ENCODE data around the gene GCC1. TPM values are rescaled to one million over a fixed set of nuclear protein-coding genes. Genes with fewer than 3 reads are reported as not detected.

The GCC1 gene
- total RNA-seq, 2 donors from 2014 or later, result 18.6 to 21.4 TPM

DNA sequence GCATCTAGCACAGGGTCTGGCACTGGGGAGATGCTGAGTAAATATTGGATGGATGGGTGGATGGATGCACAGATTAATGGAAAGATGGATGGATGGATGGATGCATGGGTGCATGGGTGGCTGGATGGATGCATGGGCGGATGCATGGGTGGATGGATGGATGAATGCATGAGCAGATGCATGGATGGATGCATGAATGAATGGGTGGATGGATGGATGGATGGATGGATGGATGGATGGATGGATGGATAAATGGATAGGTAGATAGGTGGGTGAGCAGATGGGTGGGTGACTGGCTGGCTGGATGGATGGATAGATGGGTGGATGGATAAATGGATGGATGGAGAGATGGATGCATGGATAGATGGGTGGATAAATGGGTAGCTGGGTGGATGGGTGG is 26.9 kb upstream of the GCC1 start:
- TF ChIP-seq, protein P1, sequence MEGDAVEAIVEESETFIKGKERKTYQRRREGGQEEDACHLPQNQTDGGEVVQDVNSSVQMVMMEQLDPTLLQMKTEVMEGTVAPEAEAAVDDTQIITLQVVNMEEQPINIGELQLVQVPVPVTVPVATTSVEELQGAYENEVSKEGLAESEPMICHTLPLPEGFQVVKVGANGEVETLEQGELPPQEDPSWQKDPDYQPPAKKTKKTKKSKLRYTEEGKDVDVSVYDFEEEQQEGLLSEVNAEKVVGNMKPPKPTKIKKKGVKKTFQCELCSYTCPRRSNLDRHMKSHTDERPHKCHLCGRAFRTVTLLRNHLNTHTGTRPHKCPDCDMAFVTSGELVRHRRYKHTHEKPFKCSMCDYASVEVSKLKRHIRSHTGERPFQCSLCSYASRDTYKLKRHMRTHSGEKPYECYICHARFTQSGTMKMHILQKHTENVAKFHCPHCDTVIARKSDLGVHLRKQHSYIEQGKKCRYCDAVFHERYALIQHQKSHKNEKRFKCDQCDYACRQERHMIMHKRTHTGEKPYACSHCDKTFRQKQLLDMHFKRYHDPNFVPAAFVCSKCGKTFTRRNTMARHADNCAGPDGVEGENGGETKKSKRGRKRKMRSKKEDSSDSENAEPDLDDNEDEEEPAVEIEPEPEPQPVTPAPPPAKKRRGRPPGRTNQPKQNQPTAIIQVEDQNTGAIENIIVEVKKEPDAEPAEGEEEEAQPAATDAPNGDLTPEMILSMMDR (IDR thresholded peaks at IDR 0.05), result no peak
- no peaks in the 10 kb centered on the region for H3K36me3 ChIP-seq
- H3K9ac ChIP-seq (ENCODE audit: low read depth in 2 of 2, low read length in 2 of 2), result no peak overlapping the region
- intact Hi-C loops (cut with DNase I), result no loop called here
- DNase-seq, result no peak
- no peaks in the 10 kb centered on the region for H3K27me3 ChIP-seq
- no peaks in the 10 kb centered on the region for H3K9me3 ChIP-seq
- no peak overlapping the region for H3K4me3 ChIP-seq
- no peak overlapping the region for H3K27ac ChIP-seq
- no peaks in the 10 kb centered on the region for H3K4me1 ChIP-seq

DNA sequence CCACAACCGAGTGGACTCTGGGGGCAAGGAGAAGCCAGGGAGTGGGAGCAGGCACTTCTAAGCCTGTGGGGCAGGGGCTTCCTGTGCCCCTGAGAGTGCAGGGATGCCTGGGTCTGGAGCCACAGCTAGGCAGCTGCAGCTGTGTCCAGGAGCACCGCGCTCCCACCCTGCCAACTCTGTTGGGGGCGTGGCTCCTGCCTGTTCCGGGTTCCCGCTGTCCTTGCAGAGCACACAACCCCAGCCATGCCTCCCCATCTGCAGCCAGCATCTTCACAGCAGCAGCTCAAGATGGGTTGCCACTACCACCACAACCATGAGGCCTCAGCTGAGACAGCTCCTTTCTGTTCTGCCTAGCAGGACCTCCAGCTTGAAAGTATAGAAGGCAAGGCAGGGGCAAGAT is 23.9 kb upstream of the GCC1 start:
- no peak overlapping the region for H3K4me3 ChIP-seq
- no peaks in the 10 kb centered on the region for H3K27me3 ChIP-seq
- H3K9me3 ChIP-seq, result no peaks in the 10 kb centered on the region
- TF ChIP-seq, protein P1 (IDR thresholded peaks at IDR 0.05), result no peak
- H3K4me1 ChIP-seq, result no peaks in the 10 kb centered on the region
- no peak for DNase-seq
- H3K36me3 ChIP-seq, result no peaks in the 10 kb centered on the region
- intact Hi-C loops (cut with DNase I), result no loop called here
- H3K9ac ChIP-seq (ENCODE audit: low read depth in 2 of 2, low read length in 2 of 2), result no peak overlapping the region
- no peak overlapping the region for H3K27ac ChIP-seq

GRCh38 chr7:127608446-127608845 is 23.1 kb upstream of the GCC1 start:
- no peaks in the 10 kb centered on the region for H3K27me3 ChIP-seq
- no peaks in the 10 kb centered on the region for H3K9me3 ChIP-seq
- no peaks in the 10 kb centered on the region for H3K4me1 ChIP-seq
- DNase-seq, result no peak
- H3K4me3 ChIP-seq, result no peak overlapping the region
- no peak overlapping the region for H3K9ac ChIP-seq (ENCODE audit: low read depth in 2 of 2, low read length in 2 of 2)
- no peaks in the 10 kb centered on the region for H3K36me3 ChIP-seq
- intact Hi-C loops (cut with DNase I), result no loop called here
- no peak overlapping the region for H3K27ac ChIP-seq
- TF ChIP-seq, protein P1 (IDR thresholded peaks at IDR 0.05), result no peak

DNA sequence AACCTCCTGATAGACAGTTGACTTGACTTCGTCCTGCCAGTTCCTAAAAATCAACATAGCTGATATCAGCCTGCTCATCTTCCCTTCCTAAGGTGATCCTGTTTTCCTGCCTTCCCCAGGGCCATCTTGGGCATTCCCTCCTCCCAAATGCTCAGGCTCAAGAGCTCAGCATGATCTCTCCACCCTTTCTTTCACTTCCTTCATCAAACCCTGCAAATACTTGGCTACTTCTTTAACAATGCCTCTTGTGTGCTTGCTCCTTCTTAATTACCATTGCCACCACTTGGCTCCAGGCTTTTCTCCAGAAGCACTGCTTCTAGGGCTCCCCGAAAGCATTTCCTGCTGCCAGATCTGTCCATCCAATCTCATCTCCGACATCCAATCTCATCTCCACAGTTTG is 15.5 kb upstream of the GCC1 start:
- no peak for DNase-seq
- H3K9ac ChIP-seq (ENCODE audit: low read depth in 2 of 2, low read length in 2 of 2), result no peak overlapping the region
- H3K36me3 ChIP-seq, result no peaks in the 10 kb centered on the region
- TF ChIP-seq, protein P1 (IDR thresholded peaks at IDR 0.05), result no peak
- no peaks in the 10 kb centered on the region for H3K27me3 ChIP-seq
- intact Hi-C loops (cut with DNase I), result no loop called here
- H3K4me1 ChIP-seq, result no peaks in the 10 kb centered on the region
- no peak overlapping the region for H3K27ac ChIP-seq
- no peak overlapping the region for H3K4me3 ChIP-seq
- H3K9me3 ChIP-seq, result no peaks in the 10 kb centered on the region

DNA sequence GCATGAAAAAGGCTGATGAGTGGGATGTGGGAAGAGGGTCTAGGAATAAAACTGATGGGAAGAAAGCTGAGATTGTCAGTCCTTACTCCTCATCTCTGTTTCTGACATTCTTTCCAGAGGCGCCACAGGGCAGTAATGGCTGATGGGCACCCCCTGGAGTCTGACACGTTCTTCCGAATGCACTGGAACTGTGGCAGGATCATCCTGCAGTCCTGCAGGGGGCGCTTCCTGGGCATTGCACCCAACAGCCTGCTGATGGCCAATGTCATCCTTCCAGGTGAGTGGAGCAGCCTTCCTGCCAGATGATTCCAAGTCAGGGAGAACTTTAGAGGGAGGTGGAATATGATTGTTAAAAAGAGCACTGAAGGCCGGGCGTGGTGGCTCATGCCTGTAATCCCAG is 12.9 kb upstream of the GCC1 start:
- TF ChIP-seq, protein P1 (IDR thresholded peaks at IDR 0.05), result no peak
- H3K4me1 ChIP-seq, result no peaks in the 10 kb centered on the region
- no peak overlapping the region for H3K27ac ChIP-seq
- no peaks in the 10 kb centered on the region for H3K9me3 ChIP-seq
- intact Hi-C loops (cut with DNase I), result no loop called here
- no peak overlapping the region for H3K4me3 ChIP-seq
- no peaks in the 10 kb centered on the region for H3K36me3 ChIP-seq
- no peaks in the 10 kb centered on the region for H3K27me3 ChIP-seq
- no peak for DNase-seq
- no peak overlapping the region for H3K9ac ChIP-seq (ENCODE audit: low read depth in 2 of 2, low read length in 2 of 2)

GRCh38 chr7:127595737-127596136 is 10.3 kb upstream of the GCC1 start:
- intact Hi-C loops (cut with DNase I), result no loop called here

More at GRCh38 chr7:127595737-127596136, 10.3 kb upstream of the GCC1 start:
- Histone ChIP-seq H3K4me3 (no peak overlapping the region), H3K9me3 (no peaks in the 10 kb centered on the region), H3K9ac (ENCODE audit: low read depth in 2 of 2, low read length in 2 of 2) (no peak overlapping the region), H3K36me3 (peaks cover 8% of the 10 kb centered on the region), H3K27ac (no peak overlapping the region), H3K27me3 (no peaks in the 10 kb centered on the region), H3K4me1 (no peaks in the 10 kb centered on the region)
- DNase-seq, result no peak
- TF ChIP-seq, protein P1 (IDR thresholded peaks at IDR 0.05), result no peak

Measured in colonic mucosa (tissue), 4 donors.